HFFc6 (cell line): Measurements from ENCODE around the gene BBOX1. TPM values are rescaled to one million over a fixed set of nuclear protein-coding genes. Genes with fewer than 3 reads are reported as not detected.
"Not testable (repeated sequence)": the region's sequence is repeated elsewhere in the genome, so short reads cannot be mapped to it uniquely, and the experiment has no call there.

Experiments
- DNase-seq: peaks from one replicate; pipeline ENCODE4 v3.0.0-alpha.2; 2018
- H3K27ac Mint-ChIP-seq: 2 replicates; pipeline ENCODE4 v1.8.0; 2020; ENCODE audit warnings: mild to moderate bottlenecking, mixed read lengths
- H3K27me3 Mint-ChIP-seq: 2 replicates; pipeline ENCODE4 v1.8.0; 2021; ENCODE audit warnings: mild to moderate bottlenecking, moderate library complexity, mixed read lengths; ENCODE audit not compliant: insufficient read depth
- H3K36me3 Mint-ChIP-seq: 2 replicates; pipeline ENCODE4 v1.8.0; 2021; ENCODE audit warnings: low read depth, mixed read lengths
- H3K4me1 Mint-ChIP-seq: 2 replicates; pipeline ENCODE4 v1.8.0; 2020; ENCODE audit warnings: low read depth, mixed read lengths
- H3K4me3 Mint-ChIP-seq: 2 replicates; pipeline ENCODE4 v1.8.0; 2020; ENCODE audit warnings: mild to moderate bottlenecking, moderate library complexity, mixed read lengths
- H3K9me3 Mint-ChIP-seq: 2 replicates; pipeline ENCODE4 v1.8.0; 2020; ENCODE audit warnings: mild to moderate bottlenecking, mixed read lengths
- CTCF ChIP-seq: fragments of 200-600 bp; sonication (generic); IDR thresholded peaks from 2 replicates; pipeline ENCODE4 v1.5.0; 2021; ENCODE audit warnings: antibody characterized with exemption, mild to moderate bottlenecking
- total RNA-seq, 6 experiments: library from RNA; stranded (reverse); fragmentation: NEBNext Ultra II Directional; extraction: Animal tissue kit (Norgen Biotek cat#: 25700); gene quantifications; 2 replicates in 1 of 6; 3 replicates in 5 of 6; pipeline ENCODE4 v1.2.3, GENCODE V29; 2021

BBOX1 gene
- total RNA-seq, 6 experiments from 2014 or later = not detected

- H3K27ac Mint-ChIP-seq = no peak overlapping the region
- peaks cover 6% of the 10 kb centered on the region for H3K27me3 Mint-ChIP-seq
- TF ChIP-seq CTCF = no peak
- H3K36me3 Mint-ChIP-seq = peaks cover under 1% of the 10 kb centered on the region; the same call in 1 of the 2 replicates
- H3K4me1 Mint-ChIP-seq = no peaks in the 10 kb centered on the region
- DNase-seq = no peak
- peaks cover under 1% of the 10 kb centered on the region; the same call in 1 of the 2 replicates for H3K9me3 Mint-ChIP-seq
- no peak overlapping the region for H3K4me3 Mint-ChIP-seq
These were observed 89.1 kb downstream of the BBOX1 start for GRCh38 chr11:27129686-27130085.

GRCh38 chr11:27130806-27131205, 90.2 kb downstream of the BBOX1 start:
- peaks cover 8% of the 10 kb centered on the region for H3K9me3 Mint-ChIP-seq
- H3K4me1 Mint-ChIP-seq = no peaks in the 10 kb centered on the region
- no peak overlapping the region for H3K4me3 Mint-ChIP-seq
- no peak overlapping the region for H3K27ac Mint-ChIP-seq
- H3K36me3 Mint-ChIP-seq = peaks cover 7% of the 10 kb centered on the region
- no peak for TF ChIP-seq CTCF
- DNase-seq = no peak
- peaks cover 6% of the 10 kb centered on the region for H3K27me3 Mint-ChIP-seq

GRCh38 chr11:27135924-27136329, 95.3 kb downstream of the BBOX1 start:
- Mint-ChIP-seq H3K9me3 (peaks cover 16% of the 10 kb centered on the region), H3K36me3 (peaks cover 15% of the 10 kb centered on the region)
- H3K4me1 Mint-ChIP-seq, H3K27ac Mint-ChIP-seq, H3K27me3 Mint-ChIP-seq, DNase-seq, H3K4me3 Mint-ChIP-seq: not testable (repeated sequence)

GRCh38 chr11:27138716-27139115, 98.1 kb downstream of the BBOX1 start:
- Mint-ChIP-seq H3K4me1 (0 out of 2 replicates have a peak, but pooled peaks cover 4% of the 10 kb centered on the region), H3K9me3 (peaks cover 25% of the 10 kb centered on the region), H3K27me3 (no peaks in the 10 kb centered on the region), H3K4me3 (no peak overlapping the region), H3K36me3 (peaks cover 23% of the 10 kb centered on the region), H3K27ac (no peak overlapping the region)
- no peak for TF ChIP-seq CTCF
- DNase-seq = no peak

GRCh38 chr11:27139742-27140367, 99.2 kb downstream of the BBOX1 start:
- TF ChIP-seq CTCF = no peak
- H3K36me3 Mint-ChIP-seq = peaks cover 21% of the 10 kb centered on the region
- no peak for DNase-seq

GRCh38 chr11:27141576-27141975, 101.0 kb downstream of the BBOX1 start:
- no peak overlapping the region for H3K27ac Mint-ChIP-seq
- DNase-seq = no peak

More at GRCh38 chr11:27139742-27140367, 99.2 kb downstream of the BBOX1 start:
- no peak overlapping the region for H3K4me3 Mint-ChIP-seq
- H3K27ac Mint-ChIP-seq = no peak overlapping the region
- H3K27me3 Mint-ChIP-seq = no peaks in the 10 kb centered on the region
- 0 out of 2 replicates have a peak, but pooled peaks cover 4% of the 10 kb centered on the region for H3K4me1 Mint-ChIP-seq
- peaks cover 23% of the 10 kb centered on the region for H3K9me3 Mint-ChIP-seq

More at GRCh38 chr11:27141576-27141975, 101.0 kb downstream of the BBOX1 start:
- H3K27me3 Mint-ChIP-seq = no peaks in the 10 kb centered on the region
- no peak for TF ChIP-seq CTCF
- H3K4me3 Mint-ChIP-seq = no peak overlapping the region
- H3K9me3 Mint-ChIP-seq = peaks cover 11% of the 10 kb centered on the region
- H3K36me3 Mint-ChIP-seq = peaks cover 8% of the 10 kb centered on the region
- H3K4me1 Mint-ChIP-seq = 0 out of 2 replicates have a peak, but pooled peaks cover 4% of the 10 kb centered on the region
